ENCODE data around the gene DIS3L2.

- TF ChIP-seq, protein P1, sequence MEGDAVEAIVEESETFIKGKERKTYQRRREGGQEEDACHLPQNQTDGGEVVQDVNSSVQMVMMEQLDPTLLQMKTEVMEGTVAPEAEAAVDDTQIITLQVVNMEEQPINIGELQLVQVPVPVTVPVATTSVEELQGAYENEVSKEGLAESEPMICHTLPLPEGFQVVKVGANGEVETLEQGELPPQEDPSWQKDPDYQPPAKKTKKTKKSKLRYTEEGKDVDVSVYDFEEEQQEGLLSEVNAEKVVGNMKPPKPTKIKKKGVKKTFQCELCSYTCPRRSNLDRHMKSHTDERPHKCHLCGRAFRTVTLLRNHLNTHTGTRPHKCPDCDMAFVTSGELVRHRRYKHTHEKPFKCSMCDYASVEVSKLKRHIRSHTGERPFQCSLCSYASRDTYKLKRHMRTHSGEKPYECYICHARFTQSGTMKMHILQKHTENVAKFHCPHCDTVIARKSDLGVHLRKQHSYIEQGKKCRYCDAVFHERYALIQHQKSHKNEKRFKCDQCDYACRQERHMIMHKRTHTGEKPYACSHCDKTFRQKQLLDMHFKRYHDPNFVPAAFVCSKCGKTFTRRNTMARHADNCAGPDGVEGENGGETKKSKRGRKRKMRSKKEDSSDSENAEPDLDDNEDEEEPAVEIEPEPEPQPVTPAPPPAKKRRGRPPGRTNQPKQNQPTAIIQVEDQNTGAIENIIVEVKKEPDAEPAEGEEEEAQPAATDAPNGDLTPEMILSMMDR (IDR thresholded peaks at IDR 0.05): no peak
- no peak for TF ChIP-seq POLR2A (IDR thresholded peaks at IDR 0.05)
Observed at GRCh38 chr2:232321817-232322559, 360.5 kb downstream of the DIS3L2 start.
